ENCODE measurements around the gene ADIG.

Gene ADIG

DNA sequence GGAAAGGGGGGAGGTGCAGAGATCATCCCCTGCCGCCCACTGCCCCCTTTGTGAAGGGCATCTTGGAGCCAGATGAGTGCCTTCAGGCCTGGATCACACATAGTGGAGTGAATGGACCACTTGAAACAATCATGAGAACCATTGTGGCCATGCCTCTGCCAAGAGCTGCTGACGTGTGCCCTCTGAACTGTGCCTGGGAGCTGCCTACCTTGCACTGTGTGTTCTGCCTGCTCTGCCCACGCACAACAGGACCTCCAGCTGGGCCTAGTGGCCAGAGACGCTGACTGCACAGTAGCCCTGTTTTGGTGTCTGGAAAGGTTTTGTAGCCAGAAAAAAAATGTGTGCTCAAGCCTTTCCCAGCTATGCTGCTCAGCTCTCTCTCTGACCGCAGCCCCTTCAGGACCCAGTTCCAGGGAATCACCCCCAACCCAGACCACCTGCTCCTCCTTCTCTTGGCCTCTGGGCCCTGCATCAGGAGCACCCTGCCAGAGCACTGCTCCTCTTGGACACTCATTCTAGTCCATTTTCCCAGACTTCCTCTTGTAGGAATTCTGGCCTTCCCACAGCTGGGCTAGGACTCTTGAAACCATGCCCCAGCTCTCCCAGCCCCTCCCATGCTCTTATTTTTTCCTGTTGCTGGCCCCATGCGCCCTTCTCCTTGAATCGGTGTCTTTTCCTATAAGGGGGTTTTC lies 1.6 kb upstream of the ADIG start:
- TF ChIP-seq, protein P1, sequence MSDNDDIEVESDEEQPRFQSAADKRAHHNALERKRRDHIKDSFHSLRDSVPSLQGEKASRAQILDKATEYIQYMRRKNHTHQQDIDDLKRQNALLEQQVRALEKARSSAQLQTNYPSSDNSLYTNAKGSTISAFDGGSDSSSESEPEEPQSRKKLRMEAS (IDR thresholded peaks at IDR 0.05; ENCODE audit: low read depth, low read length): no peak
- DNase-seq (ENCODE audit: low read depth): no peak
- no peak overlapping the region for H3K4me3 ChIP-seq (ENCODE audit: low read depth, low read length)

DNA sequence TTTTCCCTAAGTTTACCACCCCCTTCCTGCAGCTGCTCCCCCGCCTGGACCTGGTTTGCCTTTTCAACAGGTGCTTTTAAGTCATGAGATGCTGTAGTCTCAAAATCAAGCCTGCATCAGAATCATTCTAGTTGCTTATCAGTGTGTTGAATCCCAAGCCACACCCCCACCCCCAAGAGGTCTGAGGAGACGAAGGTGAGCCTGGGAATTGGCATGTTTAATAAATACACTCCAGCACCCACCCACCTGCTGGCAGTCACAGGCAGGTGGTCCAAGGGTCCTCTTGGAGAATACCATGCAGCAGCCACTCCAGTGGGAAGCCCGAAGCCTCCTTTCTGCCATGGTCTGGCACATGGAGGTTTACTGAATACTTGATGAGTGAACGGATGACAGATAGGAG lies 1.1 kb upstream of the ADIG start:
- DNase-seq (ENCODE audit: low read depth): no peak
- no peak overlapping the region for H3K4me3 ChIP-seq (ENCODE audit: low read depth, low read length)
- TF ChIP-seq POLR2A (IDR thresholded peaks at IDR 0.05; ENCODE audit: extremely low read depth, insufficient read length) (no peak), MYC (IDR thresholded peaks at IDR 0.05; ENCODE audit: low read depth, low read length) (no peak)
- TF ChIP-seq, protein P2, sequence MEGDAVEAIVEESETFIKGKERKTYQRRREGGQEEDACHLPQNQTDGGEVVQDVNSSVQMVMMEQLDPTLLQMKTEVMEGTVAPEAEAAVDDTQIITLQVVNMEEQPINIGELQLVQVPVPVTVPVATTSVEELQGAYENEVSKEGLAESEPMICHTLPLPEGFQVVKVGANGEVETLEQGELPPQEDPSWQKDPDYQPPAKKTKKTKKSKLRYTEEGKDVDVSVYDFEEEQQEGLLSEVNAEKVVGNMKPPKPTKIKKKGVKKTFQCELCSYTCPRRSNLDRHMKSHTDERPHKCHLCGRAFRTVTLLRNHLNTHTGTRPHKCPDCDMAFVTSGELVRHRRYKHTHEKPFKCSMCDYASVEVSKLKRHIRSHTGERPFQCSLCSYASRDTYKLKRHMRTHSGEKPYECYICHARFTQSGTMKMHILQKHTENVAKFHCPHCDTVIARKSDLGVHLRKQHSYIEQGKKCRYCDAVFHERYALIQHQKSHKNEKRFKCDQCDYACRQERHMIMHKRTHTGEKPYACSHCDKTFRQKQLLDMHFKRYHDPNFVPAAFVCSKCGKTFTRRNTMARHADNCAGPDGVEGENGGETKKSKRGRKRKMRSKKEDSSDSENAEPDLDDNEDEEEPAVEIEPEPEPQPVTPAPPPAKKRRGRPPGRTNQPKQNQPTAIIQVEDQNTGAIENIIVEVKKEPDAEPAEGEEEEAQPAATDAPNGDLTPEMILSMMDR (IDR thresholded peaks at IDR 0.05; ENCODE audit: low read depth, low read length): no peak
- TF ChIP-seq, protein P1 (IDR thresholded peaks at IDR 0.05; ENCODE audit: low read depth, low read length): no peak

DNA sequence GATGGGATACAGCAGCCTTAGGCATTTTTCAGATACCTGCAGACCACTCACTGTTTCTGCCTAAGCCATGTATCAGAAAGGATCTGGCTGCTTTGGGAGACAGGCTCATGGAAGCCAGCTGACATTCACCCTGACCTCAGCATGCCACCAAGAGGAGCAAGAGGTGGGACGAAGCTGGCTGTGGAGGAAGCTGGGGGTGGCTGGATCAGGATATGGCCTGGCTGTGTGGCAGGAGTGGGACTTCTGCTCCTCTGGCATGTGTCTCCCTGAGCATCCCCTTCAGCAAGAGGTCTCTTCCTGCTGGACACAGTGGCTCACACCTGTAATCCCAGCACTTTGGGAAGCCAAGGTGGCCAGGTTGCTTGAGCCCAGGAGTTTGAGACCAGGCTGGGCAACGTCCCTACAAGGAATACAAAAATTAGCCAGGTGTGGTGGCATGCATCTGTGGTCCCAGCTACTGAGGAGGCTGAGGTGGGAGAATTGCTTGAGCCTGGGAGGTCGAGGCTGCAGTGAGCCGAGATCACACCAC lies 897 bp downstream of the ADIG start:
- TF ChIP-seq, protein P1 (IDR thresholded peaks at IDR 0.05; ENCODE audit: low read depth, low read length): no peak
- TF ChIP-seq, protein P2 (IDR thresholded peaks at IDR 0.05; ENCODE audit: low read depth, low read length): no peak
- TF ChIP-seq MYC (IDR thresholded peaks at IDR 0.05; ENCODE audit: low read depth, low read length): no peak
- no peak overlapping the region for H3K4me3 ChIP-seq (ENCODE audit: low read depth, low read length)
- DNase-seq (ENCODE audit: low read depth): no peak

DNA sequence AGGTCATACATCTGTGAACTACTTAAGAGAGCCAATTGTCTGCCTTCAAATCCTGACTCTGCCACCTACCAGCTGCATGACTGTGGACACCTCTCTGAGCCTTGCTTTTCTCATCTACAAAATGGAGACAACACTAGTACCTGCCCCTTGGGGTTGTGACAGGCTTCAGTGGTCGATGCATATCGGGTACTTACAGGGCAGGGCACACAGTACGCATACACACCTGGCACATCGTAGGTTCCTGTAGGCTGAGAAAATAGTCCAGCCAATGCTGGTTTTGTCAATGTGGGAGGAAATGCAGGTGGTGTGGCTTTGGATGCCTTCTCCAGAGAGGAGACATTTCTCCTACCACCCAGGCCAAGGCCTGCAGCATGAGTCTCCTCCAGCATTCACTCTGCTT lies 2.3 kb downstream of the ADIG start:
- DNase-seq (ENCODE audit: low read depth): no peak
- no peak overlapping the region for H3K4me3 ChIP-seq (ENCODE audit: low read depth, low read length)
- TF ChIP-seq, protein P2 (IDR thresholded peaks at IDR 0.05; ENCODE audit: low read depth, low read length): no peak
- no peak for TF ChIP-seq MYC (IDR thresholded peaks at IDR 0.05; ENCODE audit: low read depth, low read length)

DNA sequence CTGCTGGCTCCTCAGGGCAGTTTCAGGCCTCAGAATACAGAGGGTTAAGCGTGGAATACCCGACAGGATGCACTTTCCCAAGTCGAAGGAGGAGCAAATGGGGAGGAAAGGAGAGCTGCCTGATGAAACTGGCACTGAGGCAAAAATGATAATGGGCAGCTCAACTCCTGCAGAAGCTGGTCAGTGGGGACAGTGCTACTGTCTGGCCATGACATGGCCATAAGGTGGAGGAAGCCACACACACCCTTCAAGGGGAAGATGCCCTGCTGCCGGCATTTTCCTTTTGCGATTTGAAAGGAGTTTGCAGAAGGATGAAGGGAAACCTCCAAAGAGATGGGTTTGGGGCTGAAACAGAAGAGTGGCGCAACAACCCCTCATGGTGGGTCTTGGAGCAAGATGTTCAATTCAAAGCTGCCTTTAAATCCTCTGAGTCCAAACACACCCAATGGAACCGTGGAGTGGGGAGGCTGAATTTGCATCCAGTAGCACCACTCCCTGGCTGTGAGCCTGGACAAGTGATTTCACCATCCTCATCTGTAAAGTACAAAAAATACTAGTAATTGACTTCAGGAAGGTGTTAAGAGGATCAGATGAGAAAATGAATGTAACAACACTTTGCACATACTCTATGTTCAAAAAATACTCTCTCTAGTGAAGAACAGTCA lies 3.2 kb downstream of the ADIG start:
- TF ChIP-seq, protein P1 (IDR thresholded peaks at IDR 0.05; ENCODE audit: low read depth, low read length): no peak
- TF ChIP-seq MYC (IDR thresholded peaks at IDR 0.05; ENCODE audit: low read depth, low read length): no peak
- TF ChIP-seq, protein P2 (IDR thresholded peaks at IDR 0.05; ENCODE audit: low read depth, low read length): no peak
- no peak for TF ChIP-seq POLR2A (IDR thresholded peaks at IDR 0.05; ENCODE audit: extremely low read depth, insufficient read length)
- DNase-seq (ENCODE audit: low read depth): no peak
- H3K4me3 ChIP-seq (ENCODE audit: low read depth, low read length): no peak overlapping the region

DNA sequence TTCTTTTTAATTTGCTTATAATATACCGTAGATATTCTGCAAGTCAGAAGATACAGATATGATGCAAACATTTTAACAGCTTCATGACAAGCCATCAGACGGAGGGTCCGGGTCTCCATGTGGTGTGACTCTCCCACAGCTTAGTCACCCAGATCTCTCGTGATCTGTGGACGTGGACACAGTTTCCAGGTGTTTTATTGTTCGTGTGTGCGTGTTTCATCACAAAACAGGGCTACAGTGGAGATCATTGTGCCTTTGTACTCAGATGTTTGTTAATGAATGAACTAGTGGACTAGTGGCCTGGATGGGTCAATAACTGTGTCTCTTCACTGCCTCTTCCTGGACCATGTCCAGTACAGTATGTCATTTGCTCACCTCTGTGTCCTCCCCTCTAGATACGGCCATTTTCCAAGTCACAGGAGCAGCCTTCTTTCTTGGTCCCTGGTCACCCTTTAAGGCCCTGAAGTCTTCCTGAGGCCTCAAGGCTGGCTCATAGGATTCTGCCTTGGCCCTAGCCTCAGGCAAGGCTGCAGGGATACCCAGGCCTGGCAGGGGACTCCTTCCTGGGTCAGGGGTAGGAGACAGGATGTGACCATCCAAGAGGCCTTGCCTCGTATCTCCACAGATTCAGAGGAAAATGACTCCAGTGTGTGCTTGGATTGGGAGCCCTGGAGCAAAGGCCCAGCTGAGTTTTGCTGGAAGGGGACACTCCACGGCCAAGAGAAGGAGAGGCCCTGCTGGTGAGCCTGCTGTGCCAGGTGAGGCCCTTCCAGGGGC lies 4.6 kb downstream of the ADIG start:
- H3K4me3 ChIP-seq (ENCODE audit: low read depth, low read length): no peak overlapping the region
- TF ChIP-seq MYC (IDR thresholded peaks at IDR 0.05; ENCODE audit: low read depth, low read length) (no peak), POLR2A (IDR thresholded peaks at IDR 0.05; ENCODE audit: extremely low read depth, insufficient read length) (no peak)
- TF ChIP-seq, protein P1 (IDR thresholded peaks at IDR 0.05; ENCODE audit: low read depth, low read length): no peak
- TF ChIP-seq, protein P2 (IDR thresholded peaks at IDR 0.05; ENCODE audit: low read depth, low read length): no peak
- DNase-seq (ENCODE audit: low read depth): no peak

Measured in NB4 (cell line).